CD4-positive, alpha-beta T cell (primary cell): ENCODE measurements around the gene CISTR. TPM values are rescaled to one million over a fixed set of nuclear protein-coding genes. Genes with fewer than 3 reads are reported as not detected.

Source experiments
- ATAC-seq: fragments of 200-7000 bp; cut with Tn5 transposase; one replicate; pipeline ENCODE4 v1.10.0; 2022; ENCODE audit warnings: mild to moderate bottlenecking; ENCODE audit not compliant: poor library complexity
- CTCF ChIA-PET: fragments of 350-600 bp; sonication (Branson Sonifier 250); formaldehyde crosslinking; loops from one replicate; lab custom pipeline; 2021; ENCODE audit warnings: antibody characterized with exemption, inconsistent platforms; lab: Charles Lee
- POLR2A ChIA-PET: fragments of 350-600 bp; sonication (Branson Sonifier 250); formaldehyde crosslinking; loops from one replicate; lab custom pipeline; 2021; ENCODE audit warnings: antibody characterized with exemption, inconsistent platforms; lab: Charles Lee
- DNase-seq, 14 experiments: peaks; one replicate each; pipeline ENCODE4 v3.0.0-alpha.2; 2013 to 2020; ENCODE audit warnings: mixed read lengths in 2 of 14
- H3K27ac ChIP-seq, 2 donors: one replicate each; pipeline versions ENCODE4 v1.5.1 to v1.7.0; 2013; ENCODE audit warnings: low read length in 2 of 2, low read depth in 1 of 2, mild to moderate bottlenecking in 1 of 2
- H3K27me3 ChIP-seq, 2 experiments: 1 replicate in 1 of 2; 2 replicates in 1 of 2; pipeline versions ENCODE4 v1.6.1 to v1.7.0; 2013; ENCODE audit warnings: low read length in 2 of 2, control low read depth in 1 of 2, mild to moderate bottlenecking in 1 of 2, moderate library complexity in 1 of 2; ENCODE audit not compliant: insufficient read depth in 2 of 2, control insufficient read depth in 1 of 2
- H3K36me3 ChIP-seq: one replicate; pipeline ENCODE4 v1.6.1; 2013; ENCODE audit warnings: low read length, control low read depth; ENCODE audit not compliant: insufficient read depth
- H3K4me1 ChIP-seq: one replicate; pipeline ENCODE4 v1.6.1; 2013; ENCODE audit warnings: low read length, control low read depth; ENCODE audit not compliant: insufficient read depth
- H3K4me3 ChIP-seq: one replicate; pipeline ENCODE4 v1.5.1; 2013; ENCODE audit warnings: mild to moderate bottlenecking, low read length, moderate library complexity
- H3K9me3 ChIP-seq, 2 experiments: 1 replicate in 1 of 2; 2 replicates in 1 of 2; pipeline versions ENCODE4 v1.6.1 to v1.7.0; 2013; ENCODE audit warnings: low read length in 2 of 2, mild to moderate bottlenecking in 2 of 2, control low read depth in 1 of 2, moderate library complexity in 1 of 2; ENCODE audit not compliant: control insufficient read depth in 1 of 2, insufficient read depth in 1 of 2
- H3K27ac Mint-ChIP-seq: one replicate; pipeline ENCODE4 v1.8.0; 2020; ENCODE audit warnings: mixed read lengths
- H3K27me3 Mint-ChIP-seq: one replicate; pipeline ENCODE4 v1.8.0; 2021; ENCODE audit warnings: mixed read lengths
- H3K36me3 Mint-ChIP-seq: one replicate; pipeline ENCODE4 v1.8.0; 2021; ENCODE audit warnings: low read depth, mixed read lengths
- H3K4me1 Mint-ChIP-seq: one replicate; pipeline ENCODE4 v1.8.0; 2021; ENCODE audit warnings: low read depth, mixed read lengths
- H3K4me3 Mint-ChIP-seq: one replicate; pipeline ENCODE4 v1.8.0; 2020; ENCODE audit warnings: mild to moderate bottlenecking, mixed read lengths
- H3K9me3 Mint-ChIP-seq: one replicate; pipeline ENCODE4 v1.8.0; 2020; ENCODE audit warnings: mixed read lengths
- CTCF ChIP-seq: fragments of 200-600 bp; IDR thresholded peaks from one replicate; pipeline ENCODE4 v1.8.0; 2022; ENCODE audit warnings: antibody characterized with exemption, mild to moderate bottlenecking
- intact Hi-C, 2 experiments: fragments of 100-400 bp; cut with DNase I in 1 of 2; cut with micrococcal nuclease in 1 of 2; formaldehyde crosslinking; loops; one replicate each; pipeline versions ENCODE4 v1.15.1 to v1.9.0; 2023 to 2025; cut with DNase I, micrococcal nuclease
- total RNA-seq, 174 experiments: library from RNA in 2 of 174; stranded (reverse) in 2 of 174; gene quantifications; one replicate each; pipeline ENCODE4 v1.2.3 and lab custom pipeline; 2021 to 2026

CISTR gene
- total RNA-seq, 2 experiments from 2014 or later = not detected

DNA sequence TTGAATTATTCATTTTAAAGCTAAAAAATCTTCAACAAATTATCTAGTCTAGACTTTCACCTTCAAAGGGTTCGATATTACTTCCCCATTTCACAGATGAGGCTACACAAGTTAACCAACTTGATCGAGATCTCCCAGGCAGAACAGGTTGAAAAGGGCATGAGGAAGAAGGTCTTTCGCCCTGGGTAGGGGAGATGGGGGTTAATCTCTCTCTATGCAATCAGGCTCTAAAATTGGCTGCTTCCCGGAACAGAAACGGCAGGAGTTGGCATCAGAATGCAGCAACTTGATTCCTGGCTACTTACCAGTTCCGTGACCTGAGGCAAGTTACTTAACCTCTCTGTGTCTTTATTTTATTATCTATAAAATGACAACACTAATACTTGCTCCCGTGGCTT is 2.4 kb upstream of the CISTR start:
- ATAC-seq (no peak), DNase-seq (no peak)
- intact Hi-C loops = no loop called here
- H3K27me3 Mint-ChIP-seq = peaks cover 20% of the 10 kb centered on the region
- ChIA-PET POLR2A (interaction anchor here (1.7 kb wide), 1 partner anchor 11 kb away, joined by 4 read pairs; no protein-coding TSS in a partner anchor), CTCF (interaction anchor here (3.7 kb wide), 1 partner anchor 9 kb away, joined by 46 read pairs; no protein-coding TSS in a partner anchor)
- no peak overlapping the region for H3K27ac Mint-ChIP-seq
- no peaks in the 10 kb centered on the region for H3K9me3 ChIP-seq
- H3K4me1 ChIP-seq = peaks cover 33% of the 10 kb centered on the region
- H3K9me3 Mint-ChIP-seq = no peaks in the 10 kb centered on the region
- H3K4me3 Mint-ChIP-seq = no peak overlapping the region
- H3K36me3 ChIP-seq = no peaks in the 10 kb centered on the region
- H3K4me1 Mint-ChIP-seq = peaks cover 23% of the 10 kb centered on the region
- peaks cover 39 to 44% of the 10 kb centered on the region in 2 experiments for H3K27me3 ChIP-seq
- no peak overlapping the region for H3K27ac ChIP-seq
- TF ChIP-seq CTCF = no peak
- no peak overlapping the region for H3K4me3 ChIP-seq
- no peaks in the 10 kb centered on the region for H3K36me3 Mint-ChIP-seq

GRCh38 chr12:53752621-53753020 is 842 bp upstream of the CISTR start:
- no peak for DNase-seq
- POLR2A ChIA-PET = interaction anchor here (1.0 to 1.7 kb wide), 2 partner anchors 9 to 26 kb away, joined by 3 to 4 read pairs; partner anchors contain the start of gene CALCOCO1
- peaks cover 39% of the 10 kb centered on the region for H3K4me1 ChIP-seq

GRCh38 chr12:53752192-53752601 is 418 bp upstream of the CISTR start:
- Mint-ChIP-seq H3K9me3 (no peaks in the 10 kb centered on the region), H3K4me3 (no peak overlapping the region), H3K4me1 (peaks cover 16% of the 10 kb centered on the region), H3K27me3 (peaks cover 3% of the 10 kb centered on the region), H3K27ac (no peak overlapping the region), H3K36me3 (no peaks in the 10 kb centered on the region)
- ChIA-PET POLR2A (no interaction called here), CTCF (interaction anchor here (1.4 kb wide), 1 partner anchor 76 kb away, joined by 3 read pairs; the partner anchor contains the start of gene ATP5MC2)
- ATAC-seq (no peak), DNase-seq (peak in 1 of 14 experiments; percentile 15)
- H3K4me1 ChIP-seq = peaks cover 39% of the 10 kb centered on the region
- intact Hi-C loops = no loop called here
- no peaks in the 10 kb centered on the region for H3K36me3 ChIP-seq
- TF ChIP-seq CTCF = no peak
- H3K27ac ChIP-seq = no peak overlapping the region
- peak overlapping the region; percentile 52 for H3K4me3 ChIP-seq
- peaks cover 34 to 43% of the 10 kb centered on the region in 2 experiments for H3K27me3 ChIP-seq
- no peaks in the 10 kb centered on the region for H3K9me3 ChIP-seq

More at GRCh38 chr12:53752621-53753020, 842 bp upstream of the CISTR start:
- H3K27ac ChIP-seq = no peak overlapping the region
- no peak for TF ChIP-seq CTCF
- Mint-ChIP-seq H3K27ac (no peak overlapping the region), H3K36me3 (no peaks in the 10 kb centered on the region), H3K27me3 (peaks cover 5% of the 10 kb centered on the region), H3K9me3 (no peaks in the 10 kb centered on the region), H3K4me3 (no peak overlapping the region), H3K4me1 (peaks cover 18% of the 10 kb centered on the region)
- CTCF ChIA-PET = interaction anchor here (1.4 kb wide), 1 partner anchor 77 kb away, joined by 3 read pairs; the partner anchor contains the start of gene ATP5MC2
- H3K9me3 ChIP-seq = no peaks in the 10 kb centered on the region
- intact Hi-C loops = no loop called here
- peaks cover 36 to 39% of the 10 kb centered on the region in 2 experiments for H3K27me3 ChIP-seq
- ATAC-seq = no peak
- no peak overlapping the region for H3K4me3 ChIP-seq
- no peaks in the 10 kb centered on the region for H3K36me3 ChIP-seq
